ENCODE data around the gene CDC25C.
"Not testable (repeated sequence)": the region's sequence is repeated elsewhere in the genome, so short reads cannot be mapped to it uniquely, and the experiment has no call there.

CDC25C gene

GRCh38 chr5:138346889-138347288 is 15.3 kb upstream of the CDC25C start:
- no peak for DNase-seq (ENCODE audit: low read depth, low spot score)

- no peak for DNase-seq (ENCODE audit: low read depth, low spot score)
Measured at GRCh38 chr5:138344887-138345622, 13.5 kb upstream of the CDC25C start.

DNA sequence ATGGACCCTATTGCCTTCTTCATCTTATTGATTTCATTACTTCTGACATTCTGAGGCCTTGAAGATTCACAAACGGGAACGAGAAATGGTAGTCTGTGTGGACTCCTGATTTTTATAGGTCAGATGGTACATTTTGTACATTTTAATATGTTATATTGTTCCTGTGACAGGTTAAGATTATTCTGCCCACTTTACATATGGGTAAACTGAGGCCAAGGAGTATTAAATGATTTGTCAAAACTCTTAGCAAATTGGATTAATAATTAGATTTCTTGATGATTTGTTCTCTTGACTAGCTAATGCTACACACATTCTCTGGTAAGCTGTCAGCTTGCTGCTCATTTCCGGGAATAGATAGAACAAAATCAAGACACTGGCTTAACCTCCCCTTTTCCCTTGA is 8.4 kb upstream of the CDC25C start:
- no peak for DNase-seq (ENCODE audit: low read depth, low spot score)

- DNase-seq (ENCODE audit: low read depth, low spot score), result no peak
Measured at GRCh38 chr5:138339464-138339863, 7.9 kb upstream of the CDC25C start.

DNA sequence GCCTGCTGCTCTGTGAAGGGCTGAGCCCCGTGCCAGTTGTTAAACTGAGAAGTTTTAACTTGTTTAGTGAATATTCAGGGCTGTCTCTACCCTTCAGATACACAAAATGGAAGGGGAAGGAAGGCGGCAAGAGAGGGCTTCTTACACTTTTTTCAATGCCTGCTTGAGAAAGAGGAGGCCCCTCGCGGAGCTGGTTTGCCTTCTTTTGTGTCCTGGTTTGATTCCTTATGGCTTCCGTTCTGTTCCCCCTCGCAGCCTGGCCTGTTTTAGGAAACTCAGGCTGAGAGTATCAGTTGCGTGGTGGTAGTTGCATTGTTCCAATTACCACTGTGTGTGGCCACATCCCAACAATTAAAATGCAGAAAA is 7.5 kb upstream of the CDC25C start:
- DNase-seq (ENCODE audit: low read depth, low spot score), result peak; percentile 68

DNA sequence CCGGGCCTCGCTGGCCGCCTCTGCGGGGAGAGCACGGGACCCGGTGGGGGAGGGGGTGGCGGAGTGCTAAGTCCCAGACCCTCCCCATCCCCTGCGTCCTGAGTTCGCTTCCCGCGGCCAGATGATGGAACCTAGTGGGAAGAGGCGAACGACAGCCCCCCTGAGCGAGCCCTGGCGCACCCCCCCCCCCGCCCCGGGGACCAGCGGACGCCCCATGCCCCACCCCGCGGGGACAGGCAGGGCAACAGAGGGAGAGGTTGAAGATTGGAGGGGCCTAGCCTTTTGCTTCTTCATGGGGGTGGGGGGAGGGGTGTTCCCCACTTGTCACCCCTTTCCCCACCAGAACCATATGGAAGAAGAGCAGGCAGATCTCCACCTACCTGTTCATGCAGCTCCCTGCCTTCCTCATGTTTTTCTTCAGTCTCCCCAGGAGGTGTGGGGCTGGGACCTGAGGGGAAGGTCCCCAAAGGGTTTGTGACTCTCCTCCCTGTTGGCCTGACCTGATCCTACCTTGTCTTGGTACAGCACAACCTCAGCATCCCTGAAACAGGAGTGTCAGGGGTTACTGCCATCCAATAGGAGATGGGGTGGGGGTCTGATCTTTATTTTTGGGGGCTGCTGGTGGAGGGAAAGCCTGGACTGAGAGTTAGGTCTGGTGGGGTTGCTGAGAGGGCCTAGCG is 6.9 kb upstream of the CDC25C start:
- no peak for DNase-seq (ENCODE audit: low read depth, low spot score)

DNA sequence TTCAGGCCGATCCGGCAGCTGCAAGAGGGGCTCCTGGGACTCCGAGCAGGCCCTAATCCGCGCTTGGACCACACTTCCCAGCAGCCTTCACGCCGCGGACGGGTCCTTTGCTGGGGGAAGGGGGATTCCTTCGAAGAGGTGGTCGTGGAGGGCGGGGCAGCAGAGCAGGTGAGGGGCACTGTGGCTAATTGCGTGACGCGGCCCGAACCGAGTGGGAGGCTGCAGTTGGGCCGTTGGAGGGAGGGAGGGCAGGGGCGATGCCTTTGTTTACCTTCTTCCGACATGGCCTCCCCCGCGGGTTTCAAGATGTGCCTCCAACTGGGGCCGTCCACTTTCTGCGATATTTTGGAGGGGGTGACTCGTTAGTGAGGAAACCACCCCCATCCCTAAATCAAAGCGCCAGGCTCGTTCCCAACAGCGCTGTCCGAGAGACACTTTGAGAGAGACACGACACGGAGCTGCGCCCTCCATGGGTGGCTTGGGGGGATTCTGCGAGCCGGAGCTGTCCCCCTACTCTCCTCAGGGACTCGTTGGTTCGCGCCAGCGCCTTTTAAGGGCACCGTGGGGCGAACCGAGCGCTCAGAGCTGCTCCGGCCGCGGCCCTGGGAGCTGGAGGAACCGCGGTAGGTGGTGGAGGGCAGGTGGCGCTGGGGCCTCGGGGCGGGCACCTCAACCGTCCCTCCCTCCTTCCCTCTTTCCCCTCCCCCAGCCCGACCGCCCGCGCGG is 6.2 kb upstream of the CDC25C start, which contains the start of gene FAM53C:
Gene FAM53C (plus strand): TSS at position 582 of the 726 bp plus-strand sequence. CDS start 3,070 bp downstream, outside the sequence.
- DNase-seq (ENCODE audit: low read depth, low spot score), result peak; percentile 96

- peak; percentile 91 for DNase-seq (ENCODE audit: low read depth, low spot score)
Measured at GRCh38 chr5:138336952-138337684, 5.5 kb upstream of the CDC25C start.

DNA sequence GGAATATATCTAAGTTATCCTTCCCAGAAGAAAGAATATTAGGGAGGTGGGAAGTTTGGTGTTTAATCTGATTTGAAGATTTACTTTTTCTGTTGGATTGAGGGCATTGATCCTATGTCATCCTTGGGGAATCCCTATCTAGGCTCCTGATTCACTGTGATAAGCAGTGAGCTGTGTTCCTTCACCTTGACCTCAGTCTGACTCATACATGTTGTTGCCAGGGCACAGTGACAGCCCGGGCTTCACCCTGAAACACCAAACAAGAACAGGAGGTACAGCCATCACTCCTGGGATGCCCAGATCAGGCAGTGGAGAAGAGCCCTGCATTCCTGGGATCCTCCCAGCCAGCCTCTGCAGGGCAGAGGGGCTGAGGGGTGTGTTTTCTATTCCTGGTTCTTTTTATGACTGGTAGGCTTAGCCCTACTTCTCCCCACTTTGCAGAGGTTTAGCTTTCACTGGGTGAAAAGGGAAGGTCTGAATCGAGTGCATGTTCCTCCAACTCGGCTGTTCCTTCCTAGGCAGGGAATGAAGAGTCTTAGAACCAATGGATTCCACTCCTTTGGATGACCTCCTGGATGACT is 3.4 kb upstream of the CDC25C start:
- DNase-seq (ENCODE audit: low read depth, low spot score), result no peak

GRCh38 chr5:138330813-138331448 is 673 bp downstream of the CDC25C start:
- DNase-seq (ENCODE audit: low read depth, low spot score), result no peak

DNA sequence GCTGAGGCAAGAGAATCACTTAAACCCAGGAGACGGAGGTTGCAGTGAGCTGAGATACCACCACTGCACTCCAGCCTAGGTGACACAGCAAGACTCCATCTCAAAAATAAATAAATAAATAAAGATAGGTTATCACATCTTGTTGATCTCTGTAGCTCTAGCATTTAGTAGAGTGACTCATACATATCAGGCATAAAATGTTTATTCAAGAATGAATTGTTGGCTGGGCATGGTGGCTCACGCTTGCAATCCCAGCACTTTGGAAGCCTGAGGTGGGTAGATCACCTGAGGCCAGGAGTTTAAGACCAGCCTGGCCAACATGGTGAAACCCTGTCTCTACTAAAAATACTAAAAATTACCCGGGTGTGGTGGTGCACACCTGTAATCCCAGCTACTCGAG is 13.4 kb downstream of the CDC25C start:
- DNase-seq (ENCODE audit: low read depth, low spot score), result not testable (repeated sequence)

GRCh38 chr5:138316355-138316754 is 15.2 kb downstream of the CDC25C start:
- DNase-seq (ENCODE audit: low read depth, low spot score), result no peak

GRCh38 chr5:138315751-138316278 is 15.8 kb downstream of the CDC25C start:
- no peak for DNase-seq (ENCODE audit: low read depth, low spot score)

DNA sequence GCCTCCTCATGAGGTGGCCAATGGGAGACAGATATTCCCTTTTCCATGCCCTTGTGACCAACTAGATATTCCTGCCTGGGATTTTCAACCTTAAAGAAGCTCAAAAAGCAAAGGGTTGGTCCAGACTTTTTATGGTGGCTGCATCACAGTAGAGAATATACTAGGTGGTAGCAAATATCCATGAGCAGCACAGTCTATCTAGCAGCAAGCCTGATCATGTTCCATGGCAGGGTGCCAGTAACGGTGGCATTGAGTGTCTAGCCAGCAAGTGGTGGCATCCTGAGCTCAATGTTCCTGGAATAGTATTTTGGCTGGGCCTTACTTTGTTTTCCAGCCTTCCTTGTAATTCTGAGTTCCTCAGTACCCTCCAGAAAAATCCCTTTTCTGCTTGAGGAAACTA is 25.8 kb downstream of the CDC25C start:
- no peak for DNase-seq (ENCODE audit: low read depth, low spot score)

- peak; percentile 4 for DNase-seq (ENCODE audit: low read depth, low spot score)
Measured at GRCh38 chr5:138303372-138303771, 28.2 kb downstream of the CDC25C start.

DNA sequence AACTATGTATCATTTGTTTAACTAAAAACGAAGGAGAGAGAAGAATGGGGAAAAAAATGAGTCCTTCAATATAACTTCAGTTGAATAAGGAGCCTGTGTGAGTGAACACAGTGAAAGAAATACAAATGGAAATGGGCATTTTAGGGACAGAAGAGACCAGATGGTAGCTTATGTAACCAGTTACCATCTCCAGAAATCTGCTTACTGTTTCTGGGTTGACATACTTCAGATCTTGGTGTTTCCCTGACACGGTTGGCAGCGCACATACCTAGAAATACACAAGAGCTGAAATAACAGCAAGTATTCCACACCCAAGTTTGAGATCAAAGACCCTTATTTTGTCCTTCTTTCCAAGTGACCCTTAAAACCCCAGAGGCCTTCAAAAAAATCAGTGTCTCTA is 42.3 kb downstream of the CDC25C start:
- DNase-seq (ENCODE audit: low read depth, low spot score), result no peak

DNA sequence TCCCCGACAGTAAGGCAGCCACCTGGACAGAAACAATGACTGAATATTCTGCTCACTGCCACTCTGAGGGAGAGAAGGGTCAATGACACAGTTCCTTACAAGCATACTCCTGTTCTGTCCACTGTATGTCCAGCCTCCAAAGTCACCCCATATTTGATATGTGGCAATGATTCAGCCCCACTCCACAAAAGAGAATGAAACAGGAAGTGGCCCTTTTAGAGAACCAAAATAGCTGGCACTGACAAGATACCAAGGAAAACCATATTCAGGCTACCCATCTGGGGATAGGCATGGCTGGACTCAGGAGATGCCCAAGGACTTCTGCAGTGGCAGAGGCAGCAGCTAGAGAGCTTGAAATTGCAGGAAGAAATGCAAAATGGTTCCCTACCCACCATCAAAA is 44.4 kb downstream of the CDC25C start:
- DNase-seq (ENCODE audit: low read depth, low spot score), result no peak

- DNase-seq (ENCODE audit: low read depth, low spot score), result peak; percentile 73
Measured at GRCh38 chr5:138282920-138283742, 48.5 kb downstream of the CDC25C start.

DNA sequence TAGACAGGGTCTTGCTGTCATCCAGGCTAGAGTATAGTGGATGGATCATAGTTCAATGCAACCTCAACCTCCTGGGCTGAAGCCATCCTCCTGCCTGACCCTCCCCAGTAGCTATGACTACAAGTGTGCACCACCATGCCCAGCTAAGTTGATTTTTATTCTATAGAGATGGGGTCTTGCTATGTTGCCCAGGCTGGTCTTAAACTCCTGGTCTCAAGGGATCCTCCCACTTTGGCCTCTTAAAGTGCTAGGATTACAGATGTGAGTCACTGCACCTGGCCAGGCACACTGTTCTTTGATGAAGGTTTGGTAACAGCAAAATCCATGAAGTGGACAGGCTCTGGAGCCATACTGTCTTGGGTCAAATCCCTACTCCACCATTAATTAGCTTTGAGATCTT is 50.7 kb downstream of the CDC25C start:
- no peak for DNase-seq (ENCODE audit: low read depth, low spot score)

Measured in ELF-1 (cell line).